Gastrocnemius medialis (tissue), 4 donors: ENCODE measurements around the gene ARHGAP29.
"Not testable (repeated sequence)": the region's sequence is repeated elsewhere in the genome, so short reads cannot be mapped to it uniquely, and the experiment has no call there.

Source experiments
- CTCF ChIP-seq, 5 experiments: fragments of 450-650 bp in 3 of 5; fragments of 200-600 bp in 2 of 5; sonication (generic) in 2 of 5; IDR thresholded peaks in 4 of 5; conservative IDR thresholded peaks in 1 of 5; 1 replicate in 4 of 5; 2 replicates in 1 of 5; pipeline ENCODE4 v1.5.1; 2016 to 2019; ENCODE audit warnings: antibody characterized with exemption in 5 of 5, mild to moderate bottlenecking in 3 of 5, moderate library complexity in 3 of 5
- POLR2A ChIP-seq, 2 donors: fragments of 450-650 bp; IDR thresholded peaks; one replicate each; pipeline ENCODE4 v1.6.1; 2017; ENCODE audit warnings: antibody characterized with exemption in 2 of 2, mild to moderate bottlenecking in 2 of 2, moderate library complexity in 2 of 2

GRCh38 chr1:94164121-94164520 is 73.3 kb downstream of the ARHGAP29 start:
- not testable (repeated sequence) for TF ChIP-seq CTCF (IDR thresholded peaks at IDR 0.05 in 4 of 5, conservative IDR thresholded peaks at IDR 0.05 in 1 of 5); POLR2A (IDR thresholded peaks at IDR 0.05)
